GM12878 (cell line): ENCODE data around the gene FAM47E. TPM values are rescaled to one million over a fixed set of nuclear protein-coding genes. Genes with fewer than 3 reads are reported as not detected.

Experiments
- ATAC-seq: fragments of 200-7000 bp; cut with Tn5 transposase; 3 replicates; pipeline ENCODE4 v1.9.1; 2020; ENCODE audit warnings: mild to moderate bottlenecking, moderate library complexity
- BruUV-seq: library from RNA; stranded (reverse); fragments of 400-500 nt; replicated peaks from 2 replicates; lab custom pipeline; 2021; lab: Mats Ljungman, UMichigan
- CTCF ChIA-PET: fragments of 300-600 bp; sonication (Branson Sonifier 250); formaldehyde crosslinking; extraction: SDS; loops from one replicate; lab custom pipeline; 2021; ENCODE audit warnings: inconsistent platforms; lab: Yijun Ruan, JAX
- POLR2A ChIA-PET: fragments of 350-600 bp; formaldehyde crosslinking; extraction: SDS; loops from one replicate; lab custom pipeline; 2021; ENCODE audit warnings: inconsistent platforms; lab: Charles Lee
- RAD21 ChIA-PET: fragments of 300-600 bp; sonication (Branson Sonifier 250); formaldehyde crosslinking; loops from one replicate; lab custom pipeline; 2023; ENCODE audit warnings: antibody characterized with exemption; ENCODE audit not compliant: unreplicated experiment; lab: Charles Lee
- SMC1A ChIA-PET: fragments of 300-600 bp; sonication (Branson Sonifier 250); formaldehyde crosslinking; loops from one replicate; lab custom pipeline; 2023; ENCODE audit not compliant: unreplicated experiment, uncharacterized antibody; lab: Charles Lee
- DNase-seq: peaks from one replicate; pipeline ENCODE4 v3.0.0-alpha.2; 2011; ENCODE audit warnings: low read depth, low spot score
- FAIRE-seq: peaks from 3 replicates; lab custom pipeline; 2011; peaks lifted over from hg19 to GRCh38; lab: Jason Lieb, UNC
- H2AFZ ChIP-seq: 2 replicates; pipeline ENCODE4 v1.6.0; 2011; ENCODE audit warnings: low read depth, low read length, control low read depth; ENCODE audit not compliant: control insufficient read depth
- H3K27ac ChIP-seq: 2 replicates; pipeline ENCODE4 v1.5.1; 2011; ENCODE audit warnings: control low read depth; ENCODE audit not compliant: control insufficient read depth, insufficient read depth
- H3K27me3 ChIP-seq, 2 experiments: replicated peaks in 1 of 2; 2 replicates each; pipeline versions ENCODE4 v1.6.0 to v1.6.1; 2011; ENCODE audit warnings: low read length in 1 of 2; ENCODE audit not compliant: control insufficient read depth in 2 of 2, insufficient read depth in 2 of 2
- H3K36me3 ChIP-seq, 2 experiments: 2 replicates each; pipeline ENCODE4 v1.5.1; 2011; ENCODE audit warnings: low read length in 1 of 2; ENCODE audit not compliant: control insufficient read depth in 2 of 2, insufficient read depth in 2 of 2
- H3K4me1 ChIP-seq: 2 replicates; pipeline ENCODE4 v1.6.1; 2011; ENCODE audit warnings: mild to moderate bottlenecking, low read length, moderate library complexity, mixed read lengths; ENCODE audit not compliant: control insufficient read depth, insufficient read depth
- H3K4me2 ChIP-seq: 2 replicates; pipeline ENCODE4 v1.6.0; 2011; ENCODE audit warnings: control low read depth; ENCODE audit not compliant: control insufficient read depth, insufficient read depth
- H3K4me3 ChIP-seq: fragments of 200-600 bp; sonication (generic); 2 replicates; pipeline ENCODE4 v1.5.1; 2016
- H3K79me2 ChIP-seq: 2 replicates; pipeline ENCODE4 v1.6.0; 2011; ENCODE audit warnings: low read length; ENCODE audit not compliant: control insufficient read depth, insufficient read depth
- H3K9ac ChIP-seq: 2 replicates; pipeline ENCODE4 v1.8.0; 2011; ENCODE audit warnings: low read length, control low read depth, mixed read lengths; ENCODE audit not compliant: control insufficient read depth, insufficient read depth
- H3K9me3 ChIP-seq: replicated peaks from 3 replicates; pipeline ENCODE4 v1.5.1; 2011; ENCODE audit warnings: mild to moderate bottlenecking, low read length; ENCODE audit not compliant: control insufficient read depth, insufficient read depth
- H4K20me1 ChIP-seq: 2 replicates; pipeline ENCODE4 v1.6.0; 2011; ENCODE audit not compliant: control insufficient read depth, insufficient read depth
- BRCA1 ChIP-seq: IDR thresholded peaks from 2 replicates; pipeline ENCODE4 v1.6.1; 2011; ENCODE audit warnings: low read depth, low read length, improper control_type of control experiment
- FOXM1 ChIP-seq: IDR thresholded peaks from 2 replicates; pipeline ENCODE4 v1.6.1; 2012; ENCODE audit warnings: low read depth, mild to moderate bottlenecking, inconsistent platforms, low read length, moderate library complexity
- JUNB ChIP-seq: IDR thresholded peaks from 2 replicates; pipeline ENCODE4 v1.6.1; 2016; ENCODE audit warnings: antibody characterized with exemption, mild to moderate bottlenecking
- NKRF ChIP-seq: fragments of 450-650 bp; conservative IDR thresholded peaks from 2 replicates; pipeline ENCODE4 v1.6.1; 2017; ENCODE audit warnings: mild to moderate bottlenecking, moderate library complexity
- POLR2AphosphoS5 ChIP-seq: IDR thresholded peaks from 2 replicates; pipeline ENCODE4 v1.6.1; 2011; ENCODE audit warnings: mild to moderate bottlenecking, low read length, inconsistent platforms
- REST ChIP-seq: IDR thresholded peaks from 2 replicates; pipeline ENCODE4 v1.6.1; 2012; ENCODE audit warnings: mild to moderate bottlenecking, low read depth, low read length
- SREBF1 ChIP-seq: IDR thresholded peaks from 2 replicates; pipeline ENCODE4 v1.6.1; 2012; ENCODE audit warnings: mild to moderate bottlenecking, low read length
- WGBS: methylation state at CpG from one replicate; pipeline ENCODE4 v1.1.6; 2016; ENCODE audit warnings: low lambda C conversion rate; ENCODE audit not compliant: insufficient replicate concordance, insufficient coverage; ENCODE audit errors: missing lambda C conversion rate; 5-methylcytosine and 5-hydroxymethylcytosine counted together
- in situ Hi-C: fragments of 300-500 bp; cut with MboI; formaldehyde crosslinking; loops from 9 replicates; pipeline ENCODE4 v1.14.3; 2018; ENCODE audit warnings: mixed read lengths
- intact Hi-C: fragments of 100-400 bp; cut with micrococcal nuclease; formaldehyde crosslinking; loops from one replicate; pipeline ENCODE4 v1.14.2; 2022; ENCODE audit not compliant: unreplicated experiment
- polyA plus RNA-seq, 11 experiments: library from polyadenylated mRNA; depleted of rRNA in 4 of 11; unstranded in 6 of 11; stranded (reverse) in 5 of 11; fragments of >200 nt; fragmentation: Nextera tagmentation in 4 of 11; fragmentation: Illumina TruSeq in 1 of 11; extraction: Ambion mirVana in 4 of 11; extraction: Trizol in 1 of 11; gene quantifications; 1 replicate in 1 of 11; 2 replicates in 10 of 11; pipeline versions ENCODE4 v1.2.1 to v1.2.3, GENCODE V29; 2011 to 2016; ENCODE audit warnings: inconsistent platforms in 2 of 11, missing spikeins in 2 of 11, low read depth in 1 of 11
- total RNA-seq, 4 experiments: library from RNA; depleted of rRNA in 3 of 4; stranded (reverse); fragments of >200 nt in 3 of 4; fragmentation: Illumina TruSeq in 1 of 4; extraction: Trizol in 1 of 4; gene quantifications; 2 replicates each; pipeline versions ENCODE4 v1.2.1 to v1.2.3, GENCODE V29; 2013 to 2021

The FAM47E gene
- total and polyA plus RNA-seq, 10 of the 15 experiments (the other 5 are each of a cell fraction or from before 2014, with no cell fraction given) = 0.03 TPM; not detected in 9

GRCh38 chr4:76309939-76310550 is 58.5 kb downstream of the FAM47E start (continued):
- TF ChIP-seq FOXM1 (no peak), POLR2AphosphoS5 (no peak), BRCA1 (no peak), NKRF (no peak), JUNB (no peak)
- TF ChIP-seq, all 136 proteins: peak for 0

- no peaks in the 10 kb centered on the region for H3K79me2 ChIP-seq
- intact Hi-C loops (no loop called here), in situ Hi-C loops (no loop called here)
- CTCF ChIA-PET = no interaction called here
- H3K36me3 ChIP-seq = no peaks in the 10 kb centered on the region
- H3K4me3 ChIP-seq = no peak overlapping the region
- no peak overlapping the region for H3K9ac ChIP-seq
- no peak overlapping the region for H2AFZ ChIP-seq
- TF ChIP-seq REST (no peak), SREBF1 (no peak)
- peaks cover 4 to 20% of the 10 kb centered on the region in 2 experiments for H3K27me3 ChIP-seq
- H3K9me3 ChIP-seq = no peaks in the 10 kb centered on the region; the same call in 2 of the 3 replicates
- H3K4me2 ChIP-seq = no peak overlapping the region
- no peak overlapping the region for H3K27ac ChIP-seq
- no TSS peak for BruUV-seq
- no peak for ATAC-seq
- RAD21 ChIA-PET = no interaction called here
- 38% methylated on average over 2 of the region's 4 CpGs for WGBS
- no peak for FAIRE-seq
- SMC1A ChIA-PET = interaction anchor here (0.6 kb wide), 1 partner anchor 90 kb away, joined by 3 read pairs; no protein-coding TSS in a partner anchor
- POLR2A ChIA-PET = no interaction called here
- H4K20me1 ChIP-seq = no peaks in the 10 kb centered on the region
- no peak for DNase-seq
- no peaks in the 10 kb centered on the region for H3K4me1 ChIP-seq
These were observed 59.2 kb downstream of the FAM47E start for GRCh38 chr4:76310683-76311082.
